ENCODE measurements around the gene LZTS2.
A peak's percentile ranks its signal among the peaks of the same experiment; 100 is the strongest.

Gene LZTS2

DNA sequence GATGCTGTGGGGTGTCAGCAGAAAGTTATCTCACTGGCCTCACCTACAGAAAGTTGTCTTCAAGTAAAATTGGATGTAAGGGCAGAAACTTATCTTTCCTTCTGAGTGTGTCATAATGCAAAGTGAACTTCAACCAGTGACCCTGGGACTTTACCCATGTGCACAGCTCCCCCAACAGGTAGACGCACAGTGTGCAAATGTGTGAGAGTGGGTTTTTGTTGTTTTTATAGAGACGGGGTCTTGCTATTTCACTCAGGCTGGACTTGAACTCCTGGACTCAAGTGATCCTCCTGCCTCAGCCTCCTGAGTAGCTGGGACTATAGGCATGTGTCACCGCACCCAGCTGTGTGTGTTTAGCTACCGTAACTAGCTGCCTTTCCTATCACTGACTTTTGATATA lies 55.8 kb downstream of the LZTS2 start:
- no peak overlapping the region for H3K4me3 ChIP-seq (ENCODE audit: low read depth, low read length)
- ChIA-PET CTCF (interaction anchor here (0.6 to 7.0 kb wide), 10 partner anchors 8 to 158 kb away, joined by 3 to 96 read pairs (median 4); no protein-coding TSS in a partner anchor), POLR2A (interaction anchor here (1.3 to 1.4 kb wide), 2 partner anchors 11 to 12 kb away, joined by 3 to 6 read pairs; no protein-coding TSS in a partner anchor)
- peaks cover 13 to 21% of the 10 kb centered on the region in 2 experiments; a peak in 2 of 3 replicates for H3K36me3 ChIP-seq (ENCODE audit: control insufficient read depth in 2 of 2, insufficient read depth in 1 of 2, low read length in 2 of 2)
- TF ChIP-seq, protein P1, sequence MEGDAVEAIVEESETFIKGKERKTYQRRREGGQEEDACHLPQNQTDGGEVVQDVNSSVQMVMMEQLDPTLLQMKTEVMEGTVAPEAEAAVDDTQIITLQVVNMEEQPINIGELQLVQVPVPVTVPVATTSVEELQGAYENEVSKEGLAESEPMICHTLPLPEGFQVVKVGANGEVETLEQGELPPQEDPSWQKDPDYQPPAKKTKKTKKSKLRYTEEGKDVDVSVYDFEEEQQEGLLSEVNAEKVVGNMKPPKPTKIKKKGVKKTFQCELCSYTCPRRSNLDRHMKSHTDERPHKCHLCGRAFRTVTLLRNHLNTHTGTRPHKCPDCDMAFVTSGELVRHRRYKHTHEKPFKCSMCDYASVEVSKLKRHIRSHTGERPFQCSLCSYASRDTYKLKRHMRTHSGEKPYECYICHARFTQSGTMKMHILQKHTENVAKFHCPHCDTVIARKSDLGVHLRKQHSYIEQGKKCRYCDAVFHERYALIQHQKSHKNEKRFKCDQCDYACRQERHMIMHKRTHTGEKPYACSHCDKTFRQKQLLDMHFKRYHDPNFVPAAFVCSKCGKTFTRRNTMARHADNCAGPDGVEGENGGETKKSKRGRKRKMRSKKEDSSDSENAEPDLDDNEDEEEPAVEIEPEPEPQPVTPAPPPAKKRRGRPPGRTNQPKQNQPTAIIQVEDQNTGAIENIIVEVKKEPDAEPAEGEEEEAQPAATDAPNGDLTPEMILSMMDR (tag by site-specific recombination; IDR thresholded peaks at IDR 0.05): peak; percentile 42; the same call in 1 of the 2 replicates
- 0 out of 2 replicates have a peak, but pooled peaks have one; percentile 35 for TF ChIP-seq PRDM1 (tag by site-specific recombination; IDR thresholded peaks at IDR 0.05)
- TF ChIP-seq, protein P2, sequence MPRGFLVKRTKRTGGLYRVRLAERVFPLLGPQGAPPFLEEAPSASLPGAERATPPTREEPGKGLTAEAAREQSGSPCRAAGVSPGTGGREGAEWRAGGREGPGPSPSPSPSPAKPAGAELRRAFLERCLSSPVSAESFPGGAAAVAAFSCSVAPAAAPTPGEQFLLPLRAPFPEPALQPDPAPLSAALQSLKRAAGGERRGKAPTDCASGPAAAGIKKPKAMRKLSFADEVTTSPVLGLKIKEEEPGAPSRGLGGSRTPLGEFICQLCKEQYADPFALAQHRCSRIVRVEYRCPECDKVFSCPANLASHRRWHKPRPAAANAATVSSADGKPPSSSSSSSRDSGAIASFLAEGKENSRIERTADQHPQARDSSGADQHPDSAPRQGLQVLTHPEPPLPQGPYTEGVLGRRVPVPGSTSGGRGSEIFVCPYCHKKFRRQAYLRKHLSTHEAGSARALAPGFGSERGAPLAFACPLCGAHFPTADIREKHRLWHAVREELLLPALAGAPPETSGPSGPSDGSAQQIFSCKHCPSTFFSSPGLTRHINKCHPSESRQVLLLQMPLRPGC (tag by site-specific recombination; IDR thresholded peaks at IDR 0.05): no peak
- no peaks in the 10 kb centered on the region for H3K9me3 ChIP-seq (ENCODE audit: control insufficient read depth, insufficient read depth, low read depth, low read length)
- peaks cover 6% of the 10 kb centered on the region for H3K4me1 ChIP-seq (ENCODE audit: control insufficient read depth, insufficient read depth, low read length)
- no peak overlapping the region for H3K27ac ChIP-seq (ENCODE audit: extremely low read depth, low read depth, low read length)

DNA sequence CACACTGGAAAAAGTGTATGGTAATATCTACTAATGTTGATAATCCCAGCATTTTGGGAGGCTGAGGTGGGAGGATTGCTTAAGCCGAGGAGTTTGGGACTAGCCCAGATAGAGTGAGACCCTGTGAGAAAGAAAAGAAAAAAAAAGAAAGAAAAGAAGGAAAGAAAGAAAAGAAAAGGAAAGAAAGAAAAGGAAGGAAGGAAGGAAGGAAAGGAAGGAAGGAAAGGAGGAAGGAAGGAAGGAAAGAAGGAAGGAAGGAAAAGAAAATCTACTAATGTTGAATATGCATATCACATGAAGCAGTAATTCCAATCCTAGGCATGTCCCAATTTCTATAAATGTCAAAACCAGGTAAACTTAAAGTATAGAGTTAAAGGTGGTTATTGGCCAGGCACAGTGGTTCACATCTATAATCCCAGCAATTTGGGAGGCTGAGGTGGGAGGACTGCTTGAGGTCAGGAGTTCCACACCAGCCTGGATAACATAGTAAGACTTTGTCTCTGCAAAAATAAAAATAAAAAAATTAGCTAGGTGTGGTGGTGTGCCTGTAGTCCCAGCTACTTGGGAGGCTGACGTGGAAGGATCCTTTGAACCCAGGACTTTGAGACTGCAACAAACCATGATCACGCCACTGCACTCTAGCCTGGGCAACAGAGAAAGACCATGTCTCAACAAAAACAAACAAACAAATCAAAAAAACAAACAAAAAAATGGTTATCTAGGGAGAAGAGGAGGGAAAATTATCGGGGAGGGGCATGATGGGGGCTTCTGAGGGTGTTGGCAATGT lies 57.0 kb downstream of the LZTS2 start:
- POLR2A ChIA-PET: interaction anchor here (1.4 kb wide), 1 partner anchor 10 kb away, joined by 3 read pairs; no protein-coding TSS in a partner anchor
- no peak overlapping the region for H3K27ac ChIP-seq (ENCODE audit: extremely low read depth, low read depth, low read length)
- TF ChIP-seq KLF10 (tag by site-specific recombination; IDR thresholded peaks at IDR 0.05): no peak
- peak; percentile 98 for TF ChIP-seq ZNF366 (tag by site-specific recombination; conservative IDR thresholded peaks at IDR 0.05)
- TF ChIP-seq, protein P3, sequence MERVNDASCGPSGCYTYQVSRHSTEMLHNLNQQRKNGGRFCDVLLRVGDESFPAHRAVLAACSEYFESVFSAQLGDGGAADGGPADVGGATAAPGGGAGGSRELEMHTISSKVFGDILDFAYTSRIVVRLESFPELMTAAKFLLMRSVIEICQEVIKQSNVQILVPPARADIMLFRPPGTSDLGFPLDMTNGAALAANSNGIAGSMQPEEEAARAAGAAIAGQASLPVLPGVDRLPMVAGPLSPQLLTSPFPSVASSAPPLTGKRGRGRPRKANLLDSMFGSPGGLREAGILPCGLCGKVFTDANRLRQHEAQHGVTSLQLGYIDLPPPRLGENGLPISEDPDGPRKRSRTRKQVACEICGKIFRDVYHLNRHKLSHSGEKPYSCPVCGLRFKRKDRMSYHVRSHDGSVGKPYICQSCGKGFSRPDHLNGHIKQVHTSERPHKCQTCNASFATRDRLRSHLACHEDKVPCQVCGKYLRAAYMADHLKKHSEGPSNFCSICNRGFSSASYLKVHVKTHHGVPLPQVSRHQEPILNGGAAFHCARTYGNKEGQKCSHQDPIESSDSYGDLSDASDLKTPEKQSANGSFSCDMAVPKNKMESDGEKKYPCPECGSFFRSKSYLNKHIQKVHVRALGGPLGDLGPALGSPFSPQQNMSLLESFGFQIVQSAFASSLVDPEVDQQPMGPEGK (tag by site-specific recombination; IDR thresholded peaks at IDR 0.05): peak; percentile 25; the same call in 1 of the 2 replicates
- H3K9me3 ChIP-seq (ENCODE audit: control insufficient read depth, insufficient read depth, low read depth, low read length): no peaks in the 10 kb centered on the region
- H3K4me3 ChIP-seq (ENCODE audit: low read depth, low read length): no peak overlapping the region
- CTCF ChIA-PET: interaction anchor here (0.7 to 7.0 kb wide), 8 partner anchors 12 to 169 kb away, joined by 3 to 112 read pairs (median 54); no protein-coding TSS in a partner anchor
- peaks cover under 1% of the 10 kb centered on the region; the same call in 1 of the 2 replicates for H3K4me1 ChIP-seq (ENCODE audit: control insufficient read depth, insufficient read depth, low read length)
- H3K36me3 ChIP-seq (ENCODE audit: control insufficient read depth in 2 of 2, insufficient read depth in 1 of 2, low read length in 2 of 2): peaks cover 13 to 21% of the 10 kb centered on the region in 2 experiments; a peak in 2 of 3 replicates
